ENCODE measurements around the gene SAG.

Gene SAG

GRCh38 chr2:233375490-233376314, 68.1 kb downstream of the SAG start:
- no peak for TF ChIP-seq CTCF (IDR thresholded peaks at IDR 0.05; ENCODE audit: low read depth, low read length)
- Histone ChIP-seq H3K36me3 (no peaks in the 10 kb centered on the region), H3K4me3 (ENCODE audit: low read depth, low read length) (no peak overlapping the region), H3K27me3 (no peaks in the 10 kb centered on the region), H3K4me1 (peaks cover 8% of the 10 kb centered on the region), H3K9me3 (no peaks in the 10 kb centered on the region)
- DNase-seq = no peak

- Histone ChIP-seq H3K9me3 (no peaks in the 10 kb centered on the region), H3K27me3 (no peaks in the 10 kb centered on the region), H3K4me3 (ENCODE audit: low read depth, low read length) (no peak overlapping the region), H3K36me3 (no peaks in the 10 kb centered on the region), H3K4me1 (peaks cover 8% of the 10 kb centered on the region)
- DNase-seq = no peak
- no peak for TF ChIP-seq CTCF (IDR thresholded peaks at IDR 0.05; ENCODE audit: low read depth, low read length)
Measured at GRCh38 chr2:233379034-233379433, 71.4 kb downstream of the SAG start.

GRCh38 chr2:233379441-233379840, 71.8 kb downstream of the SAG start:
- Histone ChIP-seq H3K4me1 (peaks cover 12% of the 10 kb centered on the region), H3K4me3 (ENCODE audit: low read depth, low read length) (no peak overlapping the region), H3K9me3 (no peaks in the 10 kb centered on the region), H3K36me3 (no peaks in the 10 kb centered on the region), H3K27me3 (no peaks in the 10 kb centered on the region)
- no peak for TF ChIP-seq CTCF (IDR thresholded peaks at IDR 0.05; ENCODE audit: low read depth, low read length)
- DNase-seq = no peak

GRCh38 chr2:233380132-233380895, 72.7 kb downstream of the SAG start:
- DNase-seq = no peak
- Histone ChIP-seq H3K36me3 (no peaks in the 10 kb centered on the region), H3K9me3 (no peaks in the 10 kb centered on the region), H3K4me1 (peaks cover 17% of the 10 kb centered on the region), H3K27me3 (no peaks in the 10 kb centered on the region), H3K4me3 (ENCODE audit: low read depth, low read length) (no peak overlapping the region)
- no peak for TF ChIP-seq CTCF (IDR thresholded peaks at IDR 0.05; ENCODE audit: low read depth, low read length)

- DNase-seq = no peak
- TF ChIP-seq CTCF (IDR thresholded peaks at IDR 0.05; ENCODE audit: low read depth, low read length) = no peak
- no peaks in the 10 kb centered on the region for H3K9me3 ChIP-seq
Measured at GRCh38 chr2:233380995-233381637, 73.5 kb downstream of the SAG start.

More at GRCh38 chr2:233380995-233381637, 73.5 kb downstream of the SAG start:
- no peaks in the 10 kb centered on the region for H3K27me3 ChIP-seq
- H3K4me1 ChIP-seq = peaks cover 17% of the 10 kb centered on the region
- H3K4me3 ChIP-seq (ENCODE audit: low read depth, low read length) = no peak overlapping the region
- no peaks in the 10 kb centered on the region for H3K36me3 ChIP-seq
